Duodenal mucosa (tissue), 2 donors: Measurements from ENCODE around the gene COPB1.

Experiments used
- H3K27ac ChIP-seq: one replicate; pipeline ENCODE4 v1.7.0; 2013; ENCODE audit warnings: low read depth, low read length
- H3K27me3 ChIP-seq, 2 donors: one replicate each; pipeline ENCODE4 v1.7.0; 2013; ENCODE audit warnings: low read length in 2 of 2, control low read depth in 1 of 2; ENCODE audit not compliant: insufficient read depth in 2 of 2, control insufficient read depth in 1 of 2
- H3K36me3 ChIP-seq, 2 donors: one replicate each; pipeline ENCODE4 v1.7.0; 2013; ENCODE audit warnings: low read length in 2 of 2, control low read depth in 1 of 2; ENCODE audit not compliant: insufficient read depth in 2 of 2, control insufficient read depth in 1 of 2
- H3K4me1 ChIP-seq, 2 donors: one replicate each; pipeline ENCODE4 v1.7.0; 2013; ENCODE audit warnings: low read length in 2 of 2, control low read depth in 1 of 2; ENCODE audit not compliant: insufficient read depth in 2 of 2, control insufficient read depth in 1 of 2
- H3K4me3 ChIP-seq, 2 donors: one replicate each; pipeline ENCODE4 v1.7.0; 2013; ENCODE audit warnings: low read length in 2 of 2, low read depth in 1 of 2
- H3K9ac ChIP-seq, 2 donors: one replicate each; pipeline ENCODE4 v1.7.0; 2013; ENCODE audit warnings: low read length in 2 of 2, low read depth in 1 of 2
- H3K9me3 ChIP-seq, 2 donors: one replicate each; pipeline ENCODE4 v1.7.0; 2013; ENCODE audit warnings: low read length in 2 of 2, control low read depth in 1 of 2; ENCODE audit not compliant: control insufficient read depth in 1 of 2

Gene COPB1

DNA sequence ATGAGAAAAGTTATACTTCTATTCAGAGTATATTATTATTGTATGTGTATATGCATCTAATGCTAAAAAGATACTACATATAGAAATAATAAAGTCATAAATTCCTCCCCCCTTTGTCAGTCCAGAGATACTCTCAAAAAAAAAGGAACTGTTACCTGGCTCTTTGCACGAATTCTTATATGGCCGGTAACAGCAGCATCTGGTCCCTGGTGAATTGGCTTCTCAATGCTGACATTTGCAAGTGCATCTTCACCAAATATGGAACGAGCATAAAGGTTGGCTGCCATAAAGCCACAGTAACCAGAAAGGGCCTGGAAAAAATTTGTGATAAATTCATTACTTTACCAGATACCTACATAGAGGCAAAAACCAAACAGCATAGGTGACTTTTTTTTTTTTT is 41.2 kb downstream of the COPB1 start:
- H3K4me3 ChIP-seq = no peak overlapping the region
- no peaks in the 10 kb centered on the region for H3K27me3 ChIP-seq
- no peak overlapping the region for H3K27ac ChIP-seq
- no peak overlapping the region for H3K9ac ChIP-seq
- H3K9me3 ChIP-seq = no peaks in the 10 kb centered on the region
- no peaks in the 10 kb centered on the region for H3K4me1 ChIP-seq
- peaks cover 12 to 58% of the 10 kb centered on the region in 2 donors for H3K36me3 ChIP-seq

DNA sequence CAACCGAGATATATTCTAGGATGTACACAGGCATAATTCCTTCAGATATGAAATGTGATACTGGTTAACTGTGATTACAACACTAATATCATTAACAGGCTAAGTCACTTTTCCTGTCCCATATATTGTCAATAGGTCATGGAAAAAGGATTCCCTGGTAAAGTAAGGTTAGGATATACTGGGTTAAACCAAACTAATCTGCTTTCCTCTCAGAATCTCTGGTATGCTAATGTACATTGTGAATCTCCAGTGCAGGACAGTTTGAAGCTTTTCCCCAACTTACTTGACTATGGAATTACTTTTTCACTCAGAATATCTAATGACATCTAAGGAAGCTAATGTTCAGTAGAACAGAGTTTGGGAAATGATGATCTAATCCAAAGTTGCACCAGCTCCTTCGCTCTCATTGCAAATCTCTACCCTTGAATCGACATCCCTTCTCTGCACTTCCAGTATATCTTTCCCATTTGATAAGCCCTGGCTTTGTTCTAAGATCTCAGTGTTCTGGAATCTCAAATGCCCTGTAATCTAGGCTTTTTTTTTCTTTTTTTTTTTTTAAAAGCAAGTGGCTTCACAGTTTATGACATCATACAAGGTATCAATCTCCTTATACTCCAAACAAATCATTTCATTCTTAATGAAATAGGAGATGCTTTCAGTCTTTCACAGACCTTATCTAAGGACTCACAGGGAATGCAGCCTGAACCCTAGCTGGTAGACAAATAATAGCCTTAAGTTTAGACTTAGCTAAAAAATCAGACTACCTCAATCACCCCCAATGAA is 43.8 kb downstream of the COPB1 start:
- Histone ChIP-seq H3K4me1 (no peaks in the 10 kb centered on the region), H3K27ac (no peak overlapping the region), H3K9me3 (no peaks in the 10 kb centered on the region), H3K4me3 (no peak overlapping the region), H3K36me3 (peaks cover 9 to 40% of the 10 kb centered on the region in 2 donors), H3K27me3 (no peaks in the 10 kb centered on the region), H3K9ac (no peak overlapping the region)

DNA sequence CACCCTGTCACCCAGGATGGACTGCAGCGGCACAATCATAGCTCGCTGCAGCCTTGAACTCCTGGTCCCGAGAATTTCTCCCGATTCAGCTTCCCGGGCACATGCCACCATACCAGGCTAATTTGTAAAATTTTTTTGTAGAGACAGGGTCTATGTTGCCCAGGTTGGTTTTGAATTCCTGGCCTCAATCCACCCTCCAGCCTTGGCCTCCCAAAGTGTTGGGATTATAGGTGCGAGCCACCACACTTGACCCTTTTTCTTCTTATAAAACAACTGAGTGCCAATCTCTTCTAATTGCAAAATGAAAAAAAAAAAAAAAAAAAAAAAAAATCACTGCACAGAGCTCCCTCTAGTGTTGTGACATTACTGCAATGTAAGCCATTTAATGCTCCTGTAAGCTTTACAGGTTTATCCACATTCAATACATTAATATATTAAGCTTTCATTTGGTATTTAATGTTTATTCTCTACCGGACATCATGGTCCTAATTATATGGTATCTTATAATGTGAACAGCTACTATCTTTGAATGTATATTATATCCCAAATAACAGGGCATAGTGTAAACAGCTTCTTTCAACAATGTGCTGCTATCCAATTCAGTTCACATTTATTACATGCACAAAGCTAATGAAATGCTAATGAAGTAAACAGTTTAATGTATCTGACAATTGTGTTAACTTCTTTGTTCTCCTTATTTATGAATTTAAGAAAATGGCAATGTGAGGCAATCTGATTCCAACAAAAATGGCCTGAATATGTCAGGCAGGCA is 44.6 kb downstream of the COPB1 start:
- no peaks in the 10 kb centered on the region for H3K9me3 ChIP-seq
- H3K27ac ChIP-seq = no peak overlapping the region
- no peaks in the 10 kb centered on the region for H3K4me1 ChIP-seq

DNA sequence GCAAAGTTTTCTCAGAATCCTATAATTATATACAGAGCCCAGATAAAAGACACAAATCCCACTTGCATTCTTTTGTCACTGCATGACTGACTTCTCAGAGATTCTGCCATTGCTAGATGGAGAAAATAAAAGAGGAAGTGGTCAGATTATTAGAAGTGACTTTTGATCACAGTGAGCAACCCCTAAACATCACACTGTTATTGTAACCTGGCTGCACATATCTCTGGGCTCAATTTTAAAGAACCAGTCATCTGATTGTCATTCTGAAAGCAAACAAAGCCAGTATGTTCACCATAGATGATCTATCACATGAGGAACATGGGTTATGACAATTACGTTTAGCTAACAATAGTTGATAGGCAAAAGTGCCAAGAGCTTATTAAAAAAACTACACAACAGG is 47.8 kb downstream of the COPB1 start:
- Histone ChIP-seq H3K4me1 (no peaks in the 10 kb centered on the region), H3K27me3 (no peaks in the 10 kb centered on the region), H3K4me3 (no peak overlapping the region), H3K36me3 (peaks cover 0 to 6% of the 10 kb centered on the region in 2 donors), H3K9me3 (no peaks in the 10 kb centered on the region), H3K27ac (no peak overlapping the region), H3K9ac (no peak overlapping the region)

More for the DNA sequence above, 44.6 kb downstream of the COPB1 start:
- Histone ChIP-seq H3K36me3 (peaks cover 4 to 32% of the 10 kb centered on the region in 2 donors), H3K9ac (no peak overlapping the region), H3K27me3 (no peaks in the 10 kb centered on the region), H3K4me3 (no peak overlapping the region)

DNA sequence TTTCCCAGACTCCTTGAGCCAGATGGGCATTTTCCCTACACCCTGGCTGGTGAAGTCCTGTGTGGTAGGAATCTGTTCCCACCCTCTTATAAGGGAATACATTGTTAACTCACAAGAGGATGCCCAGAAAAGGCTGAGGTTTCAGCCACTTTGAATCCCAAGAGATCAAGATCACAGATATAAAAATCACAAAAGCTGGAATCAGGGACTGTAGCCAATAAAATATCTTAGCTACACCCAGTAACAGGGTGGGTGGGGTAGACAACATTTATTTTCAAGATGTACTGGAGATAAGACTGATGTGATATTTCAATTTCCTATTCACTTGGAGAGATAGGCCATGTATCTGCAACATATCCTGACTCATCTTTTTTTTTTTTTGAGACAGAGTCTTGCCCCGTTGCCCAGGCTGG is 50.3 kb downstream of the COPB1 start:
- H3K36me3 ChIP-seq = peaks cover 0 to 6% of the 10 kb centered on the region in 2 donors
- no peak overlapping the region for H3K27ac ChIP-seq
- no peaks in the 10 kb centered on the region for H3K27me3 ChIP-seq
- no peak overlapping the region for H3K4me3 ChIP-seq
- H3K4me1 ChIP-seq = no peaks in the 10 kb centered on the region
- H3K9ac ChIP-seq = no peak overlapping the region
- no peaks in the 10 kb centered on the region for H3K9me3 ChIP-seq

DNA sequence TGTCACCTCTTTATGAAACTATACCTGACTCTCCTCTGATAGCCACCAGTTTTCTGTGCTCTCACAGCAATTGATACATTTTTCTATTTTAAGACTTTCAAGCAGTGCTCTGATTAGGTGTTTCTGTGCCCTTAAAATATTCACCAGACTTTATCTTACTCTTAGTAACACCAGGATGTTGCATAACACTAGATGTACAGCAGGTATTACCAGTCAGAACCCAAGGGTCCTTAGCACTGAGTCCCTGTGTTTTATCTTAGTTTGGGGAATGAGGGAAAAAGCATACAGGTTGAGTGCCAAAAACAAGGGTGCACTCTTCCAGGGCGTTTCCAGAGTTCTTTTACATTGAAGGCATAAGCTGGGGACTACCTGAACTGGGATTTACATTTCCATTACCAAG is 51.4 kb downstream of the COPB1 start:
- Histone ChIP-seq H3K27me3 (no peaks in the 10 kb centered on the region), H3K4me1 (no peaks in the 10 kb centered on the region), H3K9ac (no peak overlapping the region), H3K9me3 (no peaks in the 10 kb centered on the region), H3K36me3 (peaks cover 0 to 6% of the 10 kb centered on the region in 2 donors), H3K4me3 (no peak overlapping the region), H3K27ac (no peak overlapping the region)

DNA sequence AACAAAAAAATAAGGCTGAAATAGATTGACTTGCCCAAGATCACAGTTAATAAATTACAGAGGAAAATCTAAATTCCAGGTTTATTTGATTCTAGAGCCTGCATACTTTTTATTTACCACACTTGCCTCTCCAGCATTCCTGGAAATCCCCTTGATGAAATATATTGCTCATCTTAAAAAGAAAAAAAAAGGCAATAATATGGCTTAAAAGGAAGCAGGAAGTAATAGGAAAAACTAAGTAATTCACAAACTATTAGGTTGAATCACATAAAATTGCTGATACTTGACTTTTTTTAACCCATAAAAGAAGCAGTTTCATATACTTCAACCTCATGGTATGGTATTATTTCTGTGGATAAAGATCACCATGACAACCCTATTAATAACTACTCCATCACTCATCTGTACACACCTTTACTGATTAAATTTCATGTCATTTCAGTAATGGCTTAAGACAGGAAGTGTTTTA is 52.9 kb downstream of the COPB1 start:
- no peaks in the 10 kb centered on the region for H3K27me3 ChIP-seq
- no peaks in the 10 kb centered on the region for H3K4me1 ChIP-seq
- no peak overlapping the region for H3K9ac ChIP-seq
- H3K4me3 ChIP-seq = no peak overlapping the region
- no peaks in the 10 kb centered on the region for H3K36me3 ChIP-seq
- H3K27ac ChIP-seq = no peak overlapping the region
- no peaks in the 10 kb centered on the region for H3K9me3 ChIP-seq

DNA sequence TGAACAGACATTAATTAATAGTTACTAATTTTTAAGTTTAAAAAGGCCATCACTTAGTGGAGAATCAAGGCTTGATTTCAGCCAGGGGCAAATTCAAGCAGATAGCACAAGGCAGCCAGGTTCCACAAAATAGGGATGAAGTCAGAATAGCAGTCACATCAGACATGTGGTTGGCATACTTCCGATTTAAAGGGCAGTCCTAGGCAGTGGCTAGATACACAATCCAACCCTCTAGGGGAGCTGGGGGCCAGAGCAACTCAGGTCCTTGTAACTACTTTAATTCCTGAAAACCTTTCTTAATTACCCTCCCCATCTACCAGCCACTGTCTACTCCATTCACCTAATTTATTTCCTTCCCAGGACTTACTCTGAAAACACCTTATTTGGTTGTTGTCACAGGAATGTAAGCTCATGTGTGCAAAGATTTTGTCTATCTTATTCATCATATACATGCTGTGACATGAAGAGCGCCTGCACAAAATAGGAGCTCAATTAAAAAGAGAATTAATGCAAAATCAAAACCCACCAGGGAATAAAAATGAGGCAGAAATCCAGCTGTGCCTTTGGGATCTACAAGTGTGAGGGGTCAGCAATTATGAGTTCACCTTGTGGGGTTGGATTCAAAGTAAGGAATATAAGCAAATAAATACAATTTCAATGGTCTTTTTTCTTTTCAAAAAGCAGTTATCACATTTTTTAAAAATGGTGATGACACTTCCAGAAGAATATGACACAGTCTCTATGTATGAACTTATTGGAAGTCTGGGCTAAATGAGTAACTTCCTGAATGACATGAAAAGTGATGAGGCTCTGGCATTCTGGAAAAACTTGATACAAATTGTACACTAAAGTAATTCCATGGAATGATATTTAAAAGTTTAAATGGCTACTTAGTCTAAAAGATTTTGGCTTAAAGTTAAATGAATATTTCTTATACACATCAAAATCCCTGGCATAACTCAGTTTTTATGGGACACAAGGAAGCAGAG is 53.8 kb downstream of the COPB1 start:
- Histone ChIP-seq H3K4me3 (no peak overlapping the region), H3K9ac (no peak overlapping the region), H3K27me3 (no peaks in the 10 kb centered on the region), H3K27ac (no peak overlapping the region), H3K36me3 (no peaks in the 10 kb centered on the region), H3K4me1 (no peaks in the 10 kb centered on the region), H3K9me3 (no peaks in the 10 kb centered on the region)

DNA sequence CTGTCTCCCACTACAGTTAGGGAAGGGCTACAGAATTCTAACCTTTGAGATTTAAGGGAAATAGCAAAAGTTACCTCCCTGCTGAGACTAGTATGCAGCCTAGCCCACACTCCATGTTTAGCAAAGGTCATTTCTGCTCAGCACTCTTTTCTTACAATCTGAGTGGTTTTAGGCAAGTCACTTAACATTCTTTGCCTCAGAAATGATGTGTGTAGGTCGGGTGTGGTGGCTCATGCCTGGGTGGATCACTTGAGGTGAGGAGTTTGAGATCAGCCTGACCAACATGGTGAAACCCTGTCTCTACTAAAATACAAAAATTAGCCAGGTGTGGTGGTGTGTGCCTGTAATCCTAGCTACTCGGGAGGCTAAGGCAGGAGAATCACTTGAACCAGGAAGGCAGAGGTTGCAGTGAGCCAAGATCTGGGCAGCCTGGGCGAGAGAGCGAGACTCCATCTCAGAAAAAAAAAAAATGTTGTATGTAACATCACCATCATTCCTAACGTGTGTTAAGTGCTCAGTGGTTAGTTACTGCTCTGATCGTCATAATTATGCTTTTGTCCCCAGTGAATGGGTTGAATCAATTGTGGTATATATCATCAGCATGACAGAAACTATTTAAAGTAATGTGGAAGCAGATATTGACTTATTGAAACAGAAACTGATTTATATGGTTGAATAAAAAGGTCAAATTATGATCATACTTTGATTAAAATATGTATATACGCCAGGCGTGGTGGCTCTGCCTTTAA is 55.0 kb downstream of the COPB1 start:
- Histone ChIP-seq H3K9ac (no peak overlapping the region), H3K27ac (no peak overlapping the region), H3K4me3 (no peak overlapping the region), H3K4me1 (no peaks in the 10 kb centered on the region), H3K27me3 (no peaks in the 10 kb centered on the region), H3K9me3 (no peaks in the 10 kb centered on the region), H3K36me3 (no peaks in the 10 kb centered on the region)
